Measurements from ENCODE around the gene INTS11. TPM values are rescaled to one million over a fixed set of nuclear protein-coding genes. Genes with fewer than 3 reads are reported as not detected.

INTS11 gene
- total RNA-seq, 1 experiment from 2014 or later = 161 TPM

DNA sequence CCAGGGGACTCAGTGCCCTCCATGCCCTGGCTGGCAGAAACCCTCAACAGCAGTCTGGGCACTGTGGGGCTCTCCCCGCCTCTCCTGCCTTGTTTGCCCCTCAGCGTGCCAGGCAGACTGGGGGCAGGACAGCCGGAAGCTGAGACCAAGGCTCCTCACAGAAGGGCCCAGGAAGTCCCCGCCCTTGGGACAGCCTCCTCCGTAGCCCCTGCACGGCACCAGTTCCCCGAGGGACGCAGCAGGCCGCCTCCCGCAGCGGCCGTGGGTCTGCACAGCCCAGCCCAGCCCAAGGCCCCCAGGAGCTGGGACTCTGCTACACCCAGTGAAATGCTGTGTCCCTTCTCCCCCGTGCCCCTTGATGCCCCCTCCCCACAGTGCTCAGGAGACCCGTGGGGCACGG, 3.8 kb upstream of the INTS11 start:
- H2AFZ ChIP-seq (ENCODE audit: low read depth, low read length, poor library complexity, severe bottlenecking) = no peak overlapping the region
- H3K4me1 ChIP-seq (ENCODE audit: control insufficient read depth in 1 of 2, insufficient read depth in 2 of 2, low read length in 2 of 2) = peaks cover 18 to 41% of the 10 kb centered on the region in 2 experiments
- no peaks in the 10 kb centered on the region for H3K9me3 ChIP-seq (ENCODE audit: control insufficient read depth in 1 of 2, insufficient read depth in 1 of 2, low read depth in 1 of 2, low read length in 2 of 2)
- no TSS peak for BruUV-seq (replicated peaks)
- no peaks in the 10 kb centered on the region for H3K27me3 ChIP-seq (ENCODE audit: insufficient read depth, low read length)
- DNase-seq (ENCODE audit: low read depth, low spot score) (no peak), ATAC-seq (no peak)
- RAD21 ChIA-PET (ENCODE audit: low non-redundant PET in 1 of 2, low total read pairs in 2 of 2, uncharacterized antibody in 2 of 2, unreplicated experiment in 2 of 2) = no interaction called here
- no peaks in the 10 kb centered on the region for H3K9me2 ChIP-seq (ENCODE audit: insufficient read depth)
- no peaks in the 10 kb centered on the region for H4K20me1 ChIP-seq (ENCODE audit: insufficient read depth)
- POLR2A ChIA-PET = no interaction called here
- no peaks in the 10 kb centered on the region for H3K36me3 ChIP-seq (ENCODE audit: control insufficient read depth in 1 of 2, insufficient read depth in 2 of 2, low read length in 2 of 2)
- TF ChIP-seq ZNF274 (IDR thresholded peaks at IDR 0.05; ENCODE audit: low read depth, low read length) (no peak), EGR1 (IDR thresholded peaks at IDR 0.05; ENCODE audit: low read depth) (no peak)
- no peak overlapping the region for H3K4me2 ChIP-seq (ENCODE audit: low read length)
- H3K9ac ChIP-seq (ENCODE audit: low read length) = no peak overlapping the region
- H3K27ac ChIP-seq (ENCODE audit: low read depth, low read length) = no peak overlapping the region
- intact Hi-C loops (cut with micrococcal nuclease) = no loop called here
- peaks cover 28% of the 10 kb centered on the region for H3K79me2 ChIP-seq (ENCODE audit: insufficient read depth, low read length)
- CTCF ChIA-PET = no interaction called here
- H3K4me3 ChIP-seq (replicated peaks in 1 of 2; ENCODE audit: low read depth in 1 of 2, low read length in 2 of 2) = no peak overlapping the region

DNA sequence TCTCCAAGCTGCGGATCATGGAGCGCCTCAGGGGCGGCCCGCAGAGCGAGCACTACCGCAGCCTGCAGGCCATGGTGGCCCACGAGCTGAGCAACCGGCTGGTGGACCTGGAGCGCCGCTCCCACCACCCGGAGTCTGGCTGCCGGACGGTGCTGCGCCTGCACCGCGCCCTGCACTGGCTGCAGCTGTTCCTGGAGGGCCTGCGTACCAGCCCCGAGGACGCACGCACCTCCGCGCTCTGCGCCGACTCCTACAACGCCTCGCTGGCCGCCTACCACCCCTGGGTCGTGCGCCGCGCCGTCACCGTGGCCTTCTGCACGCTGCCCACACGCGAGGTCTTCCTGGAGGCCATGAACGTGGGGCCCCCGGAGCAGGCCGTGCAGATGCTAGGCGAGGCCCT, 2.8 kb upstream of the INTS11 start:
- peaks cover 21 to 37% of the 10 kb centered on the region in 2 experiments for H3K4me1 ChIP-seq (ENCODE audit: control insufficient read depth in 1 of 2, insufficient read depth in 2 of 2, low read length in 2 of 2)
- no peak overlapping the region for H3K9ac ChIP-seq (ENCODE audit: low read length)
- DNase-seq (ENCODE audit: low read depth, low spot score) = no peak
- no peaks in the 10 kb centered on the region for H3K27me3 ChIP-seq (ENCODE audit: insufficient read depth, low read length)
- peaks cover 35% of the 10 kb centered on the region for H3K79me2 ChIP-seq (ENCODE audit: insufficient read depth, low read length)
- H3K27ac ChIP-seq (ENCODE audit: low read depth, low read length) = no peak overlapping the region
- ChIA-PET RAD21 (ENCODE audit: low non-redundant PET in 1 of 2, low total read pairs in 2 of 2, uncharacterized antibody in 2 of 2, unreplicated experiment in 2 of 2) (no interaction called here), POLR2A (no interaction called here), CTCF (no interaction called here)
- intact Hi-C loops (cut with micrococcal nuclease) = no loop called here
- H3K36me3 ChIP-seq (ENCODE audit: control insufficient read depth in 1 of 2, insufficient read depth in 2 of 2, low read length in 2 of 2) = no peaks in the 10 kb centered on the region; a peak in 1 of 4 replicates
- H3K9me3 ChIP-seq (ENCODE audit: control insufficient read depth in 1 of 2, insufficient read depth in 1 of 2, low read depth in 1 of 2, low read length in 2 of 2) = no peaks in the 10 kb centered on the region
- BruUV-seq (replicated peaks) = no TSS peak
- H3K4me3 ChIP-seq (replicated peaks in 1 of 2; ENCODE audit: low read depth in 1 of 2, low read length in 2 of 2) = no peak overlapping the region
- no peaks in the 10 kb centered on the region for H4K20me1 ChIP-seq (ENCODE audit: insufficient read depth)
- no peak overlapping the region for H2AFZ ChIP-seq (ENCODE audit: low read depth, low read length, poor library complexity, severe bottlenecking)
- TF ChIP-seq TCF7L2 (IDR thresholded peaks at IDR 0.05; ENCODE audit: borderline replicate concordance, extremely low read depth, insufficient read depth, insufficient read length) (no peak), RAD21 (IDR thresholded peaks at IDR 0.05; ENCODE audit: low read depth) (no peak), POLR2A (IDR thresholded peaks at IDR 0.05; ENCODE audit: borderline replicate concordance, extremely low read depth, insufficient read depth, insufficient read length) (no peak), EZH2phosphoT487 (IDR thresholded peaks at IDR 0.05; ENCODE audit: borderline replicate concordance) (no peak), ZFX (IDR thresholded peaks at IDR 0.05) (no peak), ZNF274 (IDR thresholded peaks at IDR 0.05; ENCODE audit: low read depth, low read length) (no peak), POLR2AphosphoS5 (IDR thresholded peaks at IDR 0.05; ENCODE audit: low read depth, low read length) (no peak), EZH2 (IDR thresholded peaks at IDR 0.05) (no peak), SP1 (IDR thresholded peaks at IDR 0.05; ENCODE audit: low read depth) (no peak), ELF1 (IDR thresholded peaks at IDR 0.05; ENCODE audit: borderline replicate concordance, low read depth) (no peak)
- TF ChIP-seq, protein P1, sequence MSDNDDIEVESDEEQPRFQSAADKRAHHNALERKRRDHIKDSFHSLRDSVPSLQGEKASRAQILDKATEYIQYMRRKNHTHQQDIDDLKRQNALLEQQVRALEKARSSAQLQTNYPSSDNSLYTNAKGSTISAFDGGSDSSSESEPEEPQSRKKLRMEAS (IDR thresholded peaks at IDR 0.05) = no peak
- TF ChIP-seq, protein P2, sequence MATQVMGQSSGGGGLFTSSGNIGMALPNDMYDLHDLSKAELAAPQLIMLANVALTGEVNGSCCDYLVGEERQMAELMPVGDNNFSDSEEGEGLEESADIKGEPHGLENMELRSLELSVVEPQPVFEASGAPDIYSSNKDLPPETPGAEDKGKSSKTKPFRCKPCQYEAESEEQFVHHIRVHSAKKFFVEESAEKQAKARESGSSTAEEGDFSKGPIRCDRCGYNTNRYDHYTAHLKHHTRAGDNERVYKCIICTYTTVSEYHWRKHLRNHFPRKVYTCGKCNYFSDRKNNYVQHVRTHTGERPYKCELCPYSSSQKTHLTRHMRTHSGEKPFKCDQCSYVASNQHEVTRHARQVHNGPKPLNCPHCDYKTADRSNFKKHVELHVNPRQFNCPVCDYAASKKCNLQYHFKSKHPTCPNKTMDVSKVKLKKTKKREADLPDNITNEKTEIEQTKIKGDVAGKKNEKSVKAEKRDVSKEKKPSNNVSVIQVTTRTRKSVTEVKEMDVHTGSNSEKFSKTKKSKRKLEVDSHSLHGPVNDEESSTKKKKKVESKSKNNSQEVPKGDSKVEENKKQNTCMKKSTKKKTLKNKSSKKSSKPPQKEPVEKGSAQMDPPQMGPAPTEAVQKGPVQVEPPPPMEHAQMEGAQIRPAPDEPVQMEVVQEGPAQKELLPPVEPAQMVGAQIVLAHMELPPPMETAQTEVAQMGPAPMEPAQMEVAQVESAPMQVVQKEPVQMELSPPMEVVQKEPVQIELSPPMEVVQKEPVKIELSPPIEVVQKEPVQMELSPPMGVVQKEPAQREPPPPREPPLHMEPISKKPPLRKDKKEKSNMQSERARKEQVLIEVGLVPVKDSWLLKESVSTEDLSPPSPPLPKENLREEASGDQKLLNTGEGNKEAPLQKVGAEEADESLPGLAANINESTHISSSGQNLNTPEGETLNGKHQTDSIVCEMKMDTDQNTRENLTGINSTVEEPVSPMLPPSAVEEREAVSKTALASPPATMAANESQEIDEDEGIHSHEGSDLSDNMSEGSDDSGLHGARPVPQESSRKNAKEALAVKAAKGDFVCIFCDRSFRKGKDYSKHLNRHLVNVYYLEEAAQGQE (IDR thresholded peaks at IDR 0.05; ENCODE audit: low read depth) = no peak
- H3K4me2 ChIP-seq (ENCODE audit: low read length) = no peak overlapping the region
- H3K9me2 ChIP-seq (ENCODE audit: insufficient read depth) = no peaks in the 10 kb centered on the region
- ATAC-seq = no peak

All from HCT116 (cell line).